ENCODE measurements around the gene CAV2.

DNA sequence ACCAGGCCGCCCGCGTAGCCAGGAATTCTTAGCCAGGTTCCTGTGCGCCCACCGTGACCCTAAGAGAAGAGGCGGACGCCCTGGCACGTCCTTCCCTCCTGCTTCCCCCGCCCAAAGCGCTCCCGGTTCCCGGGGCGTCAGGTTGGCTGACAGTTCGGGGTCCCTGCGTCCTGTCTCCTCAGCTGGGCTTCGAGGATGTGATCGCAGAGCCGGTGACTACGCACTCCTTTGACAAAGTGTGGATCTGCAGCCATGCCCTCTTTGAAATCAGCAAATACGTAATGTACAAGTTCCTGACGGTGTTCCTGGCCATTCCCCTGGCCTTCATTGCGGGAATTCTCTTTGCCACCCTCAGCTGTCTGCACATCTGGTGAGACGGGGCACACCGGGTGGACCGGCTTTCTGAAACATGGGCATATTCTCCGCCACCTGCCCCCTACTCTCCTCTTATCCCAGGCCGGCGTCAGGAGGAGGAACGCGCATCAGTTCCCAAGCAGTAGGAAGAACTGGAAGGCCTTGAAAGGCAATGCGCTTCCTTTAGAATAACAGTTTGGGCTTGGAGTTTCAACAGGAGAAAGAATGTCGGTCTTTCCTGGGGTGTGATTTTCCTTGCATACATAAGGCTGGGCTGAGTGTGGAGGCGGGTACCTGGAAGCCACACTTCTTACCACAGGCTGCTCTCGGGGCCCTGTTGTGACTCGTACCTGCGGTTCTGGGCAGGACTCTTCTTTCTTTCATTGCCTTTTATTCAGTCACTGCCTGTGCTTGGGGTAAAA, 728 bp downstream of the CAV2 start:
- TF ChIP-seq, protein P1, sequence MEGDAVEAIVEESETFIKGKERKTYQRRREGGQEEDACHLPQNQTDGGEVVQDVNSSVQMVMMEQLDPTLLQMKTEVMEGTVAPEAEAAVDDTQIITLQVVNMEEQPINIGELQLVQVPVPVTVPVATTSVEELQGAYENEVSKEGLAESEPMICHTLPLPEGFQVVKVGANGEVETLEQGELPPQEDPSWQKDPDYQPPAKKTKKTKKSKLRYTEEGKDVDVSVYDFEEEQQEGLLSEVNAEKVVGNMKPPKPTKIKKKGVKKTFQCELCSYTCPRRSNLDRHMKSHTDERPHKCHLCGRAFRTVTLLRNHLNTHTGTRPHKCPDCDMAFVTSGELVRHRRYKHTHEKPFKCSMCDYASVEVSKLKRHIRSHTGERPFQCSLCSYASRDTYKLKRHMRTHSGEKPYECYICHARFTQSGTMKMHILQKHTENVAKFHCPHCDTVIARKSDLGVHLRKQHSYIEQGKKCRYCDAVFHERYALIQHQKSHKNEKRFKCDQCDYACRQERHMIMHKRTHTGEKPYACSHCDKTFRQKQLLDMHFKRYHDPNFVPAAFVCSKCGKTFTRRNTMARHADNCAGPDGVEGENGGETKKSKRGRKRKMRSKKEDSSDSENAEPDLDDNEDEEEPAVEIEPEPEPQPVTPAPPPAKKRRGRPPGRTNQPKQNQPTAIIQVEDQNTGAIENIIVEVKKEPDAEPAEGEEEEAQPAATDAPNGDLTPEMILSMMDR (IDR thresholded peaks at IDR 0.05) = no peak
- TF ChIP-seq POLR2A (IDR thresholded peaks at IDR 0.05) = peak; percentile 35
